Stimulated activated CD4-positive, alpha-beta T cell treated with anti-CD3 and anti-CD28 coated beads, Interleukin-15, amount 100 ng/mL, for 24 hours (primary cell): Measurements from ENCODE around the gene PDGFC.

Experiments used
- DNase-seq: peaks from one replicate; pipeline ENCODE4 v3.0.0-alpha.2; 2020

PDGFC gene

GRCh38 chr4:156820931-156821330, 150.7 kb downstream of the PDGFC start:
- DNase-seq: no peak

GRCh38 chr4:156816360-156816755, 155.2 kb downstream of the PDGFC start:
- no peak for DNase-seq

- no peak for DNase-seq
Observed at GRCh38 chr4:156815717-156816359, 155.8 kb downstream of the PDGFC start.

GRCh38 chr4:156811963-156812362, 159.6 kb downstream of the PDGFC start:
- DNase-seq: no peak

- DNase-seq: no peak
Observed at GRCh38 chr4:156811286-156811685, 160.3 kb downstream of the PDGFC start.

GRCh38 chr4:156805696-156806095, 165.9 kb downstream of the PDGFC start:
- DNase-seq: no peak

- no peak for DNase-seq
Observed at GRCh38 chr4:156803056-156803455, 168.5 kb downstream of the PDGFC start.

GRCh38 chr4:156800463-156800862, 171.1 kb downstream of the PDGFC start:
- DNase-seq: no peak

- no peak for DNase-seq
Observed at GRCh38 chr4:156799121-156799589, 172.4 kb downstream of the PDGFC start.

GRCh38 chr4:156798438-156798837, 173.2 kb downstream of the PDGFC start:
- no peak for DNase-seq

GRCh38 chr4:156797206-156797605, 174.4 kb downstream of the PDGFC start:
- DNase-seq: no peak

GRCh38 chr4:156795727-156796126, 175.9 kb downstream of the PDGFC start:
- DNase-seq: no peak

- DNase-seq: no peak
Observed at GRCh38 chr4:156794863-156795262, 176.7 kb downstream of the PDGFC start.

GRCh38 chr4:156792462-156793085, 179.0 kb downstream of the PDGFC start:
- DNase-seq: no peak

- DNase-seq: no peak
Observed at GRCh38 chr4:156790866-156791265, 180.7 kb downstream of the PDGFC start.

- DNase-seq: no peak
Observed at GRCh38 chr4:156788782-156789181, 182.8 kb downstream of the PDGFC start.

GRCh38 chr4:156786713-156787112, 184.9 kb downstream of the PDGFC start:
- DNase-seq: no peak

- no peak for DNase-seq
Observed at GRCh38 chr4:156784970-156785369, 186.6 kb downstream of the PDGFC start.

GRCh38 chr4:156783966-156784365, 187.6 kb downstream of the PDGFC start:
- no peak for DNase-seq

GRCh38 chr4:156782491-156782890, 189.1 kb downstream of the PDGFC start:
- no peak for DNase-seq

GRCh38 chr4:156781852-156782251, 189.7 kb downstream of the PDGFC start:
- no peak for DNase-seq

- DNase-seq: no peak
Observed at GRCh38 chr4:156779774-156780173, 191.8 kb downstream of the PDGFC start.

GRCh38 chr4:156779042-156779441, 192.6 kb downstream of the PDGFC start:
- DNase-seq: no peak

- no peak for DNase-seq
Observed at GRCh38 chr4:156778606-156779005, 193.0 kb downstream of the PDGFC start.

- no peak for DNase-seq
Observed at GRCh38 chr4:156778093-156778492, 193.5 kb downstream of the PDGFC start.
